DMS153 treated with DMSO at 0.1 percent for 48 hours (cell line): Measurements from ENCODE around the gene GTF3C4.

Source experiments
- DNase-seq: peaks from one replicate; lab custom pipeline; 2025; ENCODE audit not compliant: unreplicated experiment; lab: John Stamatoyannopoulos, UW

The GTF3C4 gene

DNA sequence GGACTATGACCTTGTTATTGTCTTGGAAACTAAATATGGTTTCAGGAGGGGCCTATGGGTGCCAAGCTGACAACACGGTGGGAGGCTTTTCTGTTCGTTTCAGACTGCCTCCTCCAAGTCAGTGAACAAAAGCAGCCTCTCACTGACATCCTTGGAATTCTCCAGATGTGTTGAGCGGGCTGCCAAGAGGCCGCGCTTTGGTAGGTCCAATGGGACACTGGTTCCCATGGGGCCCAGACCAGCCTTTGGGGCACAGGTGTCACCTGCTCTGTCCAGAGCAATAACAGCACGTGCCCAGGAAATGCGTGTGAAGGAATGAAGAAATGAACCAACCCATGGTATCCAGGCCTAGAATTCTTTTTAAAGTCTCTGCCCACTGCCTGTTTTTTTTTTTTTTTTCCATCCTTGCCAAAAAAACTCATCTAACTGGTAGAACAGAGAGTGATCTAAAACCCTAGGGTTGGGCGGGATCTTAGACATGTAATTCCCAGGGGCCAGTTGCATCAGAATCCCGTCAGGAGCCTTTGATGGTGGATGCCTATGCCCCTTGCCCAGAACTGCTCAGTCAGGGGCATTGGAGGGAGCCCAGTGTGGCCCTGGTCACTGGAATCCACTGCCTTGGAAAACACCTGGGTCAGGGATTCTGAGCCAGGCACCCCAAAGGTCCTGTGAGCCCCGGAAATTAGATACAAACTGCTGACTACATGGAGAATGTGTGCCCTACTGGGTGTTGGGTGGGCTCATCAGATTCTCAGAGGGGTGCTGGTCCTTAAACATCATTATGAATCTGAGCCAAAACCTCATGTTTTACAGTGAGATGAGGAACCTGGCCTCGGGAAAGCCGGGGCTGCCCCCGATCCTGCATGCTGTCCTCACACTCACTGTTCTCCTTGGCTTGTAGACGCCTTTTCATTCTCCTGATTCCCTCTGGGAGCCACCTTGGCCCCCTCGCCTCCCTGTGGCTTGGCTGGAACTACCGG is 60.1 kb downstream of the GTF3C4 start:
- DNase-seq, result no peak

DNA sequence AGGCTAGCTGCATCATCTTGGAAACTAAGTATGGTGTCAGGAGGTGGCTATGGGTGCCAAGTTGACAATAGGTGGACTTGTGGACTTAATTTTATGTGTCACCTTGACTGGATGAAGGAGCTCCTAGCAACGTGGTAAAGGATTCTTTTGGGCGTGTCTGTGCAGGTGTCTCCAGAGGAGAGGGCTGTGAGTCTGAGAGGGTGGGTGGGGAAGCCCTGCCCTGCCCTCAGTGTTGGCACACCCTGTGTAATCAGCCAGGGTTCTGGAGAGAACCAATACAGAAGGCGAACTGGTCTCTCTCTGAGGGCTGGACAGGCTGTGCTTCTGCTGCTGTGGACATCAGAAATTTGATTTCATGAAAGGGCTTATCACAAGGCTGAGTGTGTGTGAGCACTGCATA is 61.0 kb downstream of the GTF3C4 start:
- DNase-seq, result no peak

DNA sequence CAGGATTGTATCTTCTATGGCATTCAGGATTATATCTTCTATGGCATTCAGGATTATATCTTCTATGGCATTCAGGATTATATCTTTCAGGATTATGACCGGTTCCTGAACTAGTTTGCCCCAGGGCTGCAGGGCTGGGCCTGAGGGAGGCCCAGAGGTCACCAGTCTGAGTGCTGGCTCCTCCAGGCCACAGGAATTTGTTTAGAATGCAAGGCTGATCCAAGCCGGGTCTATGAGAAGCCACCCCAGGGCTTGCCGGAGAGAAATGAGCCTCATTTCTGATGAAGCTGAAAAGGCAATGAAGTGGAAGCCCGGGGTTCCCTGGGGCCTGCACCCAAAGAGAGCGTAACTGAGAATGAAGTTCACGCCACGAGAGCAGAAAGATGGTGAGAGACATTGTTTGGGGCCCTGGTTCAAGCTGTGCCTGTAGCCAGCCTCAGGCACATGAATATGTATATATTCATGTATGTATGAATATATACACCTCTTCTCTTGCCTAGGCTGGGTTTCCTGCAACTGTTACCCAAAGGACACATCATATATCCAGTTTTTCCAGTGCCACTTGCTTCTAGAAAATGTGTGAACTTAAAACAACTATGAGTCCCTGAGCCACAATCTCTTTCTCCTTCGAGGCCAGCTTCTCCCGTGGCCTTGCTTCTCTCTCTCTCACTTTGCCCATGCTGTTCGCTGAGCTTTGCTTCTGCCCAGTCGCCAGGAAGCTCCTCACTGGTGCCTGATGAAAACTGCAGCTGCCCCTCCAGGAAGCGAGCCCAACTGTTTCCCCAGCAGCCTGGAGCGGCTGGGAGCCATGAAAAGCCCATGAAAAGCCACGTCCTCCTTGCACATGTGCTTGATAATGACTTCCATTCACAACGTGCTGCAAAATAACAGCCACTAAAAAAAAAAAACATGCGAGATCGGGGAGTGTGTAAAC is 62.3 kb downstream of the GTF3C4 start:
- DNase-seq, result peak; percentile 27

DNA sequence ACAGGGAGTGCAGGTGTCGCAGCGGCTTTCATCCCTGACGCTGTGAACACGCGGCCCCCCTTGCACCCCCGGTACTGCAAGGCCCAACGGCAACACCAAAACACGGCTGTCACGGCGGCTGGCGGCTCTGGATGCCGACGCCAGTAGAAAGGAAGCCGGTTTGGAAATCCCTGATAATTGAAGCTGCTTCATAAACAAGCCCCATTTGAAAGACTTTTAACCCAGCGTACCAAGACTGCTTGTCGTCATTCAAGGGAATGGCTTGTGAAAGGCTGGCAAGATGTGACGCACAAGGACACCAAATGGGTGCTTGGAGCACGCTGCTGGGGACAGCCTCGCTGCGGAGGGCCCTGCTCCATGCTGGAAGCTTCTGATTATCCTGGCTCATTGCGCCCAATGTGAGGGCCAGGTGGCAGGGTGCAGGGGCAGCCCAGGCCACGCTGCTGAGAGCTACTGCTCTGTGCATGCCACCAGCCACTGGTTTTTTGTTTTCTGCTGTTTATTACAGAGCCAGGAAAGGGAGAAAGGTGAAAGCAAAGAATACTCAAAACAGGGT is 63.1 kb downstream of the GTF3C4 start:
- DNase-seq, result no peak

DNA sequence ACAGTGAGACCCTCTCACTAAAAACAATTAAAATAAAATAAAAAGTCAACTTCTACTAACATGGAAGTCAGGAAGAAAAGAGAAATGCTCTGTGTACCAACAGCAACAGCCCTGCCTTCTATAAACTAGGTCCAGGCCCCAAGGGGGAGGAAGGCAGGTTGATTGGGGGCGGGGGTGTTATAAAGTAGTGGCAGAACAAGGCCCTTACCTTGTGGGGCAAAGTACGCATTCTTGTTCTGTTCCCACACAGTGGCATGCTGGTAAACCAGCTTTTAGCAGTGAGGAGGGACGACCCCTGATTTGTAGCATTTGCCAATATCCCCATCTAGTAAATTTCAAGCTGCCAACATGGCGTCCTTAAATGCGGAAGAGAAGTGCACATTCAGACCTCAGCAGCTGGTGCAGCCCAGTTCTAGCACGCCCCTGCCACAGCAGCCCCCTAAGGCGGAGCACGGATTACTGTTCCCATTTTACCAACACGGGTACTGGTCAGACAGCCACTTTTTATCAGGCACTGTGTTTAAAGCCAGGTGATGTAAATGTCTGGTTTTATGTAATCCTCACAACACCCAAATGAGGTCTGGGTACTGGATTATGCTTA is 69.5 kb downstream of the GTF3C4 start:
- DNase-seq, result no peak

DNA sequence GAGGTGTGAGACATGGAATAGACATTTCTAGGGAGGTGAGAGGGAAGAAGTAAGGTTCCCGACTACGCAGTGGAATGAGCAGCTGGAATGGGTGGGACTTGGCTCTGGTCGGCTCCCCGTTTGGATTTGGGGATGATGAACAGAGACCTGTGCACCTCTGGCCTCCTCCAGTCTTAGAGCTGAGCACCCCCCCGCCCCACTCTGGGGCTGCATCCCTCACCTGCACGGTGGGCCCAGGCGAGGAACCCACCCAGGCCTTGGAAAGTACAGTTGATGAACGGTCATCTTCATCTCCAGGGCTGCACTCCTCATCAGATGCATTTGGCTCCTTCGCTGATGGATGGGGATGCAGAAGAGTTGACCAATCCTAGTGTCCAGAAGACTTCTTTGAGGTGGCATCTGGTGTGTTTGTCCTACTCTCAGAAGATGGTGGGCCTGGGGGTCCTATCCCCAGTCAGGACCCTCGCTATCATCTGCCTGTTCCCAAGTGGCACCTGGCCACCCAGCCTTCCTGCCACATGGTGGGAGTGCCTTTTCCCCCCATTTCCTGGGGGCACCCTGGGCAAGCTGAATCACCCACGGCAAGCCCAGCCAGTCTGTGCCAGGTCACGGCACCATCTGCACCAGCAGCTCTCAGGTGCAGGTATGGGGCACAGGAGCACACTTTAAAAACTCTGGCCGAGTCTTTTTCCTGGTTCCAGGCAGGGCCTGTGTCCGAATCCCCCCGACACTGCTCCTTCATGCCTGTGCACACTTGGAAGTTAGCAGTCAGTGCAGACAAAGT is 70.5 kb downstream of the GTF3C4 start:
- DNase-seq, result no peak

DNA sequence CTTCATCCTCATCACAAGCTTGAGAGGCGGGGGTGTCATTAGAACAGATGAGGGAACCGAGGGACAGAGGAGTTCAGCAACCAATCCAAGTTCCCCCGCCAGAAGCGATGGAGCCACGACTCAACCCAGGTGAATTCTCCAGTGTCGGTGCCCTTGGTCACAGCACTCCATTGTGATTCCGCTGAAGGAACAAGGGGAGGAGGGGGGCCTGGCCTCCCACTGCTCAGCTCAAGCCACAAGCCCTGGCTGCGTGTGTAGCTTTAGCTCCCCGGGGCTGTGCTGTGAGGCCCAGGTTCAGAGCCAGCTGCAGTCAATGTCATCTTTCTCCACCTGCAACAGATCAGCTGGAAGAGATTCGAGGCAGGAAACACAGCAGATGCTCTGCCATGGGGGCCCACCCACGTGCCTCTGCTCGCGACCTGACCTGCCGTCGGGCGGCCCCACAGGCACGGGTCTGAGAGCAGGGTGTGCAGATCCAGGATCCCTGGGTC is 72.6 kb downstream of the GTF3C4 start:
- no peak for DNase-seq

DNA sequence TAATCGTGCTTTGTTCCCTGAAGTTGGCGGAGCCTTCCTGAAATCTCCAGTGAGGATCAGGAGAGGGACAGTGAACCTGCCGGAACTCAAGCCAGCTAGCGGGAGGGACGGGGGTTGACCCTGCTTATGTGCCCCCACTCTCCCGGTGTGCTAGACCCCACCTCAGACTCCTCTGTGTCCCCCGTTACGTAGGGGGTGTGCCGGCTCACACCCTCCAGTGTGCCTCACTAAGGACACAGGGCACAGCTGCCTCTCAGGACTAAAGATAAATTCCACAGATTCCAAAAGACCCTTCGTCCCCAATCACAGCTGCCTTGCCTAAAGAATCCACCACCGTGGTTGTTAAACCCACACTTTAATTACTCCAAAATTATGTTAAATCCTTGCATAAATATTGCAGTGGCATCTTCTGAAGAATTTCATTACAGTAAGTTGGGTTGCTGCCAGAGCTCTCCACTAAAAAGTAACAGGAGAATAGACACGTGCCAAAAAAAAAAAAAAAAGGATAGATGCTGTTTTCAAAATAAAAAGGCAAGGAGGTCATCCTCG is 73.7 kb downstream of the GTF3C4 start:
- no peak for DNase-seq
